ENCODE data around the gene STK33. TPM values are rescaled to one million over a fixed set of nuclear protein-coding genes. Genes with fewer than 3 reads are reported as not detected.

Gene STK33
- total and polyA plus RNA-seq, 2 donors (not counting 3 experiments of a cell fraction or from before 2014, with no cell fraction given) = 0.63 to 3.4 TPM

GRCh38 chr11:8598506-8598905, 4.5 kb upstream of the STK33 start:
- no peak for TF ChIP-seq MAX (IDR thresholded peaks at IDR 0.05; ENCODE audit: insufficient read depth, insufficient read length)
- TF ChIP-seq FOS (IDR thresholded peaks at IDR 0.05; ENCODE audit: borderline replicate concordance, insufficient read depth, low read length) = no peak
- TF ChIP-seq GATA2 (IDR thresholded peaks at IDR 0.05; ENCODE audit: insufficient read depth, insufficient read length, low read depth, low read length) = no peak
- TF ChIP-seq JUN (IDR thresholded peaks at IDR 0.05; ENCODE audit: borderline replicate concordance, insufficient read depth, insufficient read length, low read depth) = no peak
- TF ChIP-seq EZH2 (IDR thresholded peaks at IDR 0.05; ENCODE audit: borderline replicate concordance, low read depth, low read length, severe bottlenecking) = no peak
- no peak for TF ChIP-seq POLR2AphosphoS5 (IDR thresholded peaks at IDR 0.05; ENCODE audit: insufficient read depth, low read depth, low read length)
- no peak for TF ChIP-seq MYC (IDR thresholded peaks at IDR 0.05; ENCODE audit: low read depth, low read length)
- no peak for TF ChIP-seq CTCF (IDR thresholded peaks at IDR 0.05; ENCODE audit: extremely low read depth in 1 of 2, insufficient read depth in 1 of 2, low read depth in 1 of 2, low read length in 2 of 2)
- no peak for TF ChIP-seq POLR2A (IDR thresholded peaks at IDR 0.05; ENCODE audit: low read depth, low read length)
- ChIA-PET CTCF (interaction anchor here (0.8 kb wide), 1 partner anchor 11 kb away, joined by 3 read pairs; no protein-coding TSS in a partner anchor), POLR2A (no interaction called here)
- BruUV-seq (replicated peaks) = no TSS peak
- FAIRE-seq = no peak
- H3K79me2 ChIP-seq (ENCODE audit: control insufficient read depth, insufficient read depth, low read length) = no peaks in the 10 kb centered on the region
- H2AFZ ChIP-seq (ENCODE audit: low read depth, low read length) = no peak overlapping the region
- DNase-seq (ENCODE audit: low read depth, low spot score) = no peak
- intact Hi-C loops (cut with micrococcal nuclease) = no loop called here
- H3K9me3 ChIP-seq (replicated peaks; ENCODE audit: control insufficient read depth, insufficient read depth, low read length) = no peaks in the 10 kb centered on the region
- H3K4me3 ChIP-seq (replicated peaks in 1 of 3; ENCODE audit: insufficient read depth in 1 of 3, low read depth in 1 of 3, low read length in 3 of 3) = no peak overlapping the region
- no peak overlapping the region for H3K27ac ChIP-seq (ENCODE audit: insufficient read depth, low read depth, low read length)
- peaks cover 23 to 25% of the 10 kb centered on the region in 2 experiments for H3K27me3 ChIP-seq (ENCODE audit: control insufficient read depth in 2 of 2, insufficient read depth in 2 of 2, low read length in 2 of 2)
- H3K36me3 ChIP-seq (ENCODE audit: control insufficient read depth in 2 of 2, extremely low read depth in 1 of 2, insufficient read depth in 2 of 2, low read length in 2 of 2) = no peaks in the 10 kb centered on the region
- dilution Hi-C loops (cut with MboI; ENCODE audit: extremely low pct_ligation_motif_present, low sequenced_read_pairs) = no loop called here
- no peaks in the 10 kb centered on the region for H4K20me1 ChIP-seq (replicated peaks; ENCODE audit: control insufficient read depth, extremely low read depth, insufficient read depth, low read length)
- H3K4me2 ChIP-seq (ENCODE audit: insufficient read depth, low read length) = no peak overlapping the region
- H3K9ac ChIP-seq (replicated peaks; ENCODE audit: extremely low read depth, insufficient read depth, low read length) = no peak overlapping the region
- H3K9me1 ChIP-seq (replicated peaks; ENCODE audit: control insufficient read depth, extremely low read depth, insufficient read depth, low read length) = no peaks in the 10 kb centered on the region
- H3K4me1 ChIP-seq (ENCODE audit: control insufficient read depth, extremely low read depth, insufficient read depth, low read length) = peaks cover 6% of the 10 kb centered on the region
